Measurements from ENCODE around the gene SSH2.

Gene SSH2

DNA sequence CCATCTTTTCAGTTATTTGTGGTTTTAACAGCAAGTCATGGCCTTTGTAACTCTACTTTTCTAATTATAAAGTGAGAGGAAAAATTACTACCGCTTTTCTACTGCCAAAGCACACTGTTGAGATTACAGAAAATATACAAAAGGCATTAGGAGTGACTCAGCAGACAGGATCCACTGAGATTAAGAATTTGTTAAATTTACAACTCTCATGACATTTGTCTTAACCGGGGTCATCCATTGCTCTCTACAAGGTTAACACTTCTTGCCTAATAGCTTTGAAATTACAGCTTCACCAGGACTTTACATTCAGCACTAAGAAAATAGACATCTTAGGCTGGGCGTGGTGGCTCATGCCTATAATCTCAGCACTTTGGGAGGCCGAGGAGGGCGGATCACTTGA lies 93.4 kb downstream of the SSH2 start:
- TF ChIP-seq EZH2 (optimal IDR thresholded peaks at IDR 0.05; ENCODE audit: low read depth, low read length), result no peak
- TF ChIP-seq, protein P1, sequence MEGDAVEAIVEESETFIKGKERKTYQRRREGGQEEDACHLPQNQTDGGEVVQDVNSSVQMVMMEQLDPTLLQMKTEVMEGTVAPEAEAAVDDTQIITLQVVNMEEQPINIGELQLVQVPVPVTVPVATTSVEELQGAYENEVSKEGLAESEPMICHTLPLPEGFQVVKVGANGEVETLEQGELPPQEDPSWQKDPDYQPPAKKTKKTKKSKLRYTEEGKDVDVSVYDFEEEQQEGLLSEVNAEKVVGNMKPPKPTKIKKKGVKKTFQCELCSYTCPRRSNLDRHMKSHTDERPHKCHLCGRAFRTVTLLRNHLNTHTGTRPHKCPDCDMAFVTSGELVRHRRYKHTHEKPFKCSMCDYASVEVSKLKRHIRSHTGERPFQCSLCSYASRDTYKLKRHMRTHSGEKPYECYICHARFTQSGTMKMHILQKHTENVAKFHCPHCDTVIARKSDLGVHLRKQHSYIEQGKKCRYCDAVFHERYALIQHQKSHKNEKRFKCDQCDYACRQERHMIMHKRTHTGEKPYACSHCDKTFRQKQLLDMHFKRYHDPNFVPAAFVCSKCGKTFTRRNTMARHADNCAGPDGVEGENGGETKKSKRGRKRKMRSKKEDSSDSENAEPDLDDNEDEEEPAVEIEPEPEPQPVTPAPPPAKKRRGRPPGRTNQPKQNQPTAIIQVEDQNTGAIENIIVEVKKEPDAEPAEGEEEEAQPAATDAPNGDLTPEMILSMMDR (IDR thresholded peaks at IDR 0.05; ENCODE audit: low read length), result no peak
- TF ChIP-seq EZH2phosphoT487 (IDR thresholded peaks at IDR 0.05; ENCODE audit: low read length), result no peak

DNA sequence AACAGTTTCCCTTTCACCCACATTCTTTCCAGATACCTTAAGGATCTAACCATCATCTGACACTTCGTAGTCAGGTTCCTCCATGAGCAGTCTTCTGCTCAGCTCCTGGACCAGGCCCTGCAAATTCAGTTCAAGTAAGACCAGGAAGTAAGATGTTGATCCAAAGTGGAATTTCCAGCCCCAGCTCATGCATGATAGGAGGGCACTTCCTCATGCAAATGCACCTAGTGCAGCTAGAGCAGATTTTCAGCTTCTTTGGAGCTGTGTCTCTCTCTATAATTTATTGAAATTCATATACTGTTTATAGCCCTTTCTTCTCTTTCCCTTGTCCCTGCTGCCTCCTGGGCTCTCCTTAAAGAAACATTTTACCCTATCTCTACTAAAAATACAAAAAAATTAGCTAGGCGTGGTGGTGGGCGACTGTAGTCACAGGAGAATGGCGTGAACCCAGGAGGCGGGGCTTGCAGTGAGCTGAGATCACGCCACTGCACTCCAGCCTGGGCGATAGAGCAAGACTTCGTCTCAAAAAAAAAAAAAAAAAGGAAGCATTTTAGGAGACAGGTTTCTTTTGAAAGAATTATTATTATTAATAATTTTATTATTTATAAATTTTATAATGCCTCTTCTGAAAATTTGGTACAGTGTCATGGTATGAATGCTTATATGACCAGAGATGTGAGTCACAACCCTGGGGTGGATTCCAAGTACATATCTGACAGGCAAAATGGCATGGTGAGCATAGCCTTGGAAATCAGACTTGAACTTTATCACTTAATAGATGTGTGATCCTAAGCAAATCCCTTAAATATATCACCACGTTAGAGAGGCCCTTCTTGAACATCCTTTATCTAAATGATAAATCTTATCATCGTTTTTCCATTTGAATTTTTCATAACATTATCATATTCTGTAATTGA lies 94.3 kb downstream of the SSH2 start:
- Histone ChIP-seq H3K27me3 (replicated peaks; ENCODE audit: insufficient read depth, low read length) (no peaks in the 10 kb centered on the region), H3K9me2 (replicated peaks; ENCODE audit: insufficient read depth, low read length) (no peaks in the 10 kb centered on the region), H4K20me1 (ENCODE audit: insufficient read depth, low read length) (no peaks in the 10 kb centered on the region), H3K9me3 (replicated peaks; ENCODE audit: insufficient read depth, low read length) (no peaks in the 10 kb centered on the region), H3K79me2 (ENCODE audit: low read length) (no peaks in the 10 kb centered on the region), H3K4me3 (ENCODE audit: low read length) (no peak overlapping the region), H3K9ac (ENCODE audit: low read length) (no peak overlapping the region), H3K4me2 (ENCODE audit: low read depth, low read length) (no peak overlapping the region), H3F3A (ENCODE audit: insufficient read depth, low read length) (no peaks in the 10 kb centered on the region), H2AFZ (ENCODE audit: low read length) (no peak overlapping the region), H3K27ac (ENCODE audit: low read length) (no peak overlapping the region), H3K4me1 (ENCODE audit: low read length) (no peaks in the 10 kb centered on the region), H3K36me3 (replicated peaks; ENCODE audit: insufficient read depth, low read length) (no peaks in the 10 kb centered on the region)
- no peak for DNase-seq
- no peak for TF ChIP-seq EZH2 (optimal IDR thresholded peaks at IDR 0.05; ENCODE audit: low read depth, low read length)
- TF ChIP-seq, protein P1 (IDR thresholded peaks at IDR 0.05; ENCODE audit: low read length), result no peak

More for the DNA sequence above, 93.4 kb downstream of the SSH2 start:
- Histone ChIP-seq H3K4me2 (ENCODE audit: low read depth, low read length) (no peak overlapping the region), H3K4me1 (ENCODE audit: low read length) (no peaks in the 10 kb centered on the region), H3K36me3 (replicated peaks; ENCODE audit: insufficient read depth, low read length) (no peaks in the 10 kb centered on the region), H3K4me3 (ENCODE audit: low read length) (no peak overlapping the region), H3F3A (ENCODE audit: insufficient read depth, low read length) (no peaks in the 10 kb centered on the region), H2AFZ (ENCODE audit: low read length) (no peak overlapping the region), H3K27me3 (replicated peaks; ENCODE audit: insufficient read depth, low read length) (no peaks in the 10 kb centered on the region), H3K9me2 (replicated peaks; ENCODE audit: insufficient read depth, low read length) (no peaks in the 10 kb centered on the region), H3K9me3 (replicated peaks; ENCODE audit: insufficient read depth, low read length) (no peaks in the 10 kb centered on the region), H3K9ac (ENCODE audit: low read length) (no peak overlapping the region), H4K20me1 (ENCODE audit: insufficient read depth, low read length) (no peaks in the 10 kb centered on the region), H3K27ac (ENCODE audit: low read length) (no peak overlapping the region), H3K79me2 (ENCODE audit: low read length) (no peaks in the 10 kb centered on the region)
- DNase-seq, result no peak

DNA sequence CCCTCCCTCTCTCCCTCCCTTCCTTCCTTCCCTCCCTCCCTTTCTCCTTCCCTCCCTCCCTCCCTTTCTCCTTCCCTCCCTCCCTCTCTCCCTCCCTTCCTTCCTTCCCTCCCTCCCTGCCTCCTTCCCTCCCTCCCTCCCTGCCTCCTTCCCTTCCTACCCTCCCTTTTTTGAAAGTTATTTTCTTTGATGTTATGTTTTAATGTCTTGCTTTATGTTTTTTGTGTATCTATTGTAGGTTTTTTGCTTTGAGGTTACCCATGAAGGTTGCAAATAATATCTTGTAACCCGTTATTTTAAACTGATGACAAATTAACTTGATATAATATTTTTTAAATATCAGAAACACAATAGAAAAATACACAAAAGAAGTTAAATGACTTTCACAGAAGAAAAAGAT lies 96.2 kb downstream of the SSH2 start:
- no peak overlapping the region for H3K4me2 ChIP-seq (ENCODE audit: low read depth, low read length)
- H3K4me1 ChIP-seq (ENCODE audit: low read length), result no peaks in the 10 kb centered on the region
- H3K27me3 ChIP-seq (replicated peaks; ENCODE audit: insufficient read depth, low read length), result no peaks in the 10 kb centered on the region
- H3K27ac ChIP-seq (ENCODE audit: low read length), result no peak overlapping the region
- no peaks in the 10 kb centered on the region for H3F3A ChIP-seq (ENCODE audit: insufficient read depth, low read length)
- no peaks in the 10 kb centered on the region for H3K79me2 ChIP-seq (ENCODE audit: low read length)
- no peak overlapping the region for H3K4me3 ChIP-seq (ENCODE audit: low read length)
- DNase-seq, result no peak
- H3K9me3 ChIP-seq (replicated peaks; ENCODE audit: insufficient read depth, low read length), result no peaks in the 10 kb centered on the region
- no peak overlapping the region for H3K9ac ChIP-seq (ENCODE audit: low read length)
- TF ChIP-seq, protein P1 (IDR thresholded peaks at IDR 0.05; ENCODE audit: low read length), result no peak
- no peak for TF ChIP-seq EZH2 (optimal IDR thresholded peaks at IDR 0.05; ENCODE audit: low read depth, low read length)
- TF ChIP-seq EZH2phosphoT487 (IDR thresholded peaks at IDR 0.05; ENCODE audit: low read length), result no peak
- H3K9me2 ChIP-seq (replicated peaks; ENCODE audit: insufficient read depth, low read length), result no peaks in the 10 kb centered on the region
- no peak overlapping the region for H2AFZ ChIP-seq (ENCODE audit: low read length)
- no peaks in the 10 kb centered on the region for H4K20me1 ChIP-seq (ENCODE audit: insufficient read depth, low read length)
- H3K36me3 ChIP-seq (replicated peaks; ENCODE audit: insufficient read depth, low read length), result no peaks in the 10 kb centered on the region
